Skeletal muscle cell (primary cell): ENCODE data around the gene GLB1L2.

Source experiments
- DNase-seq: peaks from one replicate; pipeline ENCODE4 v3.0.0-alpha.2; 2010; ENCODE audit warnings: low read depth
- H3K4me3 ChIP-seq: 2 replicates; pipeline ENCODE4 v1.5.1; 2011; ENCODE audit warnings: low read depth, mild to moderate bottlenecking, control low read depth, low read length, moderate library complexity

GLB1L2 gene

GRCh38 chr11:134398079-134398444, 66.3 kb downstream of the GLB1L2 start:
- H3K4me3 ChIP-seq = no peak overlapping the region
- no peak for DNase-seq

GRCh38 chr11:134398644-134399292, 67.0 kb downstream of the GLB1L2 start:
- no peak for DNase-seq
- no peak overlapping the region for H3K4me3 ChIP-seq

GRCh38 chr11:134399293-134399654, 67.5 kb downstream of the GLB1L2 start:
- H3K4me3 ChIP-seq = no peak overlapping the region
- no peak for DNase-seq

GRCh38 chr11:134399996-134400395, 68.2 kb downstream of the GLB1L2 start:
- no peak overlapping the region for H3K4me3 ChIP-seq
- no peak for DNase-seq

- H3K4me3 ChIP-seq = no peak overlapping the region
- no peak for DNase-seq
These were observed 70.3 kb downstream of the GLB1L2 start for GRCh38 chr11:134401825-134402809.

GRCh38 chr11:134402910-134403309, 71.1 kb downstream of the GLB1L2 start:
- DNase-seq = no peak
- no peak overlapping the region for H3K4me3 ChIP-seq

- no peak overlapping the region for H3K4me3 ChIP-seq
- DNase-seq = no peak
These were observed 73.0 kb downstream of the GLB1L2 start for GRCh38 chr11:134404575-134405341.

GRCh38 chr11:134405436-134405835, 73.6 kb downstream of the GLB1L2 start:
- no peak for DNase-seq
- no peak overlapping the region for H3K4me3 ChIP-seq

GRCh38 chr11:134405841-134406240, 74.1 kb downstream of the GLB1L2 start:
- no peak for DNase-seq

GRCh38 chr11:134406264-134407185, 74.7 kb downstream of the GLB1L2 start:
- no peak for DNase-seq

More at GRCh38 chr11:134405841-134406240, 74.1 kb downstream of the GLB1L2 start:
- H3K4me3 ChIP-seq = no peak overlapping the region

GRCh38 chr11:134407321-134407828, 75.6 kb downstream of the GLB1L2 start:
- no peak overlapping the region for H3K4me3 ChIP-seq
- no peak for DNase-seq

More at GRCh38 chr11:134406264-134407185, 74.7 kb downstream of the GLB1L2 start:
- no peak overlapping the region for H3K4me3 ChIP-seq

GRCh38 chr11:134407923-134408322, 76.1 kb downstream of the GLB1L2 start:
- DNase-seq = no peak
- no peak overlapping the region for H3K4me3 ChIP-seq

GRCh38 chr11:134409552-134410429, 78.0 kb downstream of the GLB1L2 start:
- H3K4me3 ChIP-seq = no peak overlapping the region
- no peak for DNase-seq

GRCh38 chr11:134410766-134411165, 79.0 kb downstream of the GLB1L2 start:
- no peak overlapping the region for H3K4me3 ChIP-seq
- no peak for DNase-seq

GRCh38 chr11:134412203-134413042, 80.6 kb downstream of the GLB1L2 start, which contains the start of gene B3GAT1:
TSS of gene B3GAT1 (minus strand) at chr11:134412242. CDS start at chr11:134387659, 24,583 bp downstream.
- DNase-seq = no peak
- peak within 1 kb of the TSS; percentile 27 for H3K4me3 ChIP-seq

GRCh38 chr11:134413043-134413825, 81.4 kb downstream of the GLB1L2 start:
- no peak overlapping the region for H3K4me3 ChIP-seq
- DNase-seq = no peak
